Coronary artery (tissue), 2 donors: Measurements from ENCODE around the gene VPS4A.

Experiments used
- DNase-seq: peaks from one replicate; pipeline ENCODE4 v3.0.0-alpha.2; 2017; ENCODE audit warnings: low spot score
- H3K27ac ChIP-seq, 2 donors: fragments of 200-600 bp; sonication (generic); one replicate each; pipeline ENCODE4 v1.5.1; 2016 to 2019
- H3K4me3 ChIP-seq: fragments of 200-600 bp; sonication (generic); 2 replicates; pipeline ENCODE4 v1.5.1; 2016; ENCODE audit warnings: mild to moderate bottlenecking, moderate library complexity
- TF ChIP-seq, protein P1 (sequence below): fragments of 200-600 bp; sonication (generic); IDR thresholded peaks from one replicate; pipeline ENCODE4 v1.5.1; 2019; ENCODE audit warnings: antibody characterized with exemption

The VPS4A gene

DNA sequence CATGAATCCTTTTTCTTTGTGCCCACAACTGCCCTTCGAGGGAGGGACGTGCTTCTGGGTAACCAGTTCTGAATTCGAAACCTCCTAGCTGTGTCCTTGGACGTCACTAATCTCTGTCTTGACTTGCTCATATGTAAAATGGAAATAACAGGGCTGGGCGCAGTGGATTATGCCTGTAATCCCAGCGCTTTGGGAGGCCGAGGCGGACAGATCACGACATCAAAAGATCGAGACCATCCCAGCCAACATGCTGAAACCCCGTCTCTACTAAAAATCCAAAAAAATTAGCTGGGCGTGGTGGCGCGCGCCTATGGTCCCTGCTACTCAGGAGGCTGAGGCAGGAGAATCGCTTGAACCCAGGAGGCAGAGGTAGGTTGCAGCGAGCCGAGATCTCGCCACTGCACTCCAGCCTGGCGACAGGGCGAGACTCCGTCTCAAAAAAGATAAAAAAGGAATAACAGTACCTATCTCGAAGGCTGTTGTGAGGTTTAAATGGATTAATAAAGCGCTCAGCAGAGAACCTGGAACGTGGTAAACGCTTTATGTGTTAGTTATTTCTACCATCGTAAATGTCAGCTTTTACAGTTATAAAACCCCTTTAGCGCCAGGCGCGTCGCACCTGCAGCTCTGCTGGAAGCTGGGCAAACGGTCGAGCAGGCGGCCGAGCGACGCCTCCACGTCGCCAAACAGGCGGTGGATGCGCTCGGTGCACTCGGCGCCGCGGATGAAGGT lies 27.6 kb downstream of the VPS4A start:
- Histone ChIP-seq H3K4me3 (peak overlapping the region; percentile 95), H3K27ac (peak overlapping the region; percentile 55 to 92)
- no peak for DNase-seq
- TF ChIP-seq, protein P1, sequence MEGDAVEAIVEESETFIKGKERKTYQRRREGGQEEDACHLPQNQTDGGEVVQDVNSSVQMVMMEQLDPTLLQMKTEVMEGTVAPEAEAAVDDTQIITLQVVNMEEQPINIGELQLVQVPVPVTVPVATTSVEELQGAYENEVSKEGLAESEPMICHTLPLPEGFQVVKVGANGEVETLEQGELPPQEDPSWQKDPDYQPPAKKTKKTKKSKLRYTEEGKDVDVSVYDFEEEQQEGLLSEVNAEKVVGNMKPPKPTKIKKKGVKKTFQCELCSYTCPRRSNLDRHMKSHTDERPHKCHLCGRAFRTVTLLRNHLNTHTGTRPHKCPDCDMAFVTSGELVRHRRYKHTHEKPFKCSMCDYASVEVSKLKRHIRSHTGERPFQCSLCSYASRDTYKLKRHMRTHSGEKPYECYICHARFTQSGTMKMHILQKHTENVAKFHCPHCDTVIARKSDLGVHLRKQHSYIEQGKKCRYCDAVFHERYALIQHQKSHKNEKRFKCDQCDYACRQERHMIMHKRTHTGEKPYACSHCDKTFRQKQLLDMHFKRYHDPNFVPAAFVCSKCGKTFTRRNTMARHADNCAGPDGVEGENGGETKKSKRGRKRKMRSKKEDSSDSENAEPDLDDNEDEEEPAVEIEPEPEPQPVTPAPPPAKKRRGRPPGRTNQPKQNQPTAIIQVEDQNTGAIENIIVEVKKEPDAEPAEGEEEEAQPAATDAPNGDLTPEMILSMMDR, result no peak

DNA sequence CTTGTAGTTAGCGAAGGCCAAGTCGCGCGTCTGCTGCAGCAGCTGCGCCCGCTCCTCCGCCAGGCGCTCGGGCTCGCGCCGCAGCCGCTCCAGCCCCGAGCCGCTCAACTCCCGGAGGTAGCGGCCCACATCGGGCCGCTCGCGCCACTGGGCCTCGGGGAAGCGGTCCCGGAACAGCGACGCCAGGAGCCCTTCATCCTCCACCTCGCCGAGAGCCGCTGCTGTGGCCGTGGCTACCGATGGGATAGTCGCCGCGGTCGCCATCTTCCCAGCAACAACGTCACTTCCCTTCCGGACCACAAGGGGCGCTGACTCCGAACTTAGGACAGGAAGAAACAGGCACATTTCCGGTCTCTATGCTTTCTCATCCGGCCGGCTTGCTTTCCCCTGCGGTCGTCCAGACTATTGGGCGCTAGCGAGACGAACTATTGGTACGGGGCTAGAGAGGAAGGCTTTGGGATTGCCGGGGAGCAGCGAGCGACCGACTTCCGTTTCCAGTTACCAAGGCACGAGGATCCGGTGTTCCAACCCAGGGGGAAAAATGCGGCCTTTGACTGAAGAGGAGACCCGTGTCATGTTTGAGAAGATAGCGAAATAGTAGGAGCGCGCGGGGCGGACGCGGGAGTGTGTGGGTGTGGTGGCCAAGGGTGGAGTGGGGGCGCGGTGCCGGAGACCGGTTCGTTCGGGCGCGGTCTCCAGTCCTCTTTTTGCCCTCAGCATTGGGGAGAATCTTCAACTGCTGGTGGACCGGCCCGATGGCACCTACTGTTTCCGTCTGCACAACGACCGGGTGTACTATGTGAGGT lies 28.3 kb downstream of the VPS4A start, which contains the start of the genes COG8 and NIP7:
Gene COG8, minus strand, starts transcription at position 276 of the 806 bp plus-strand sequence. Its CDS starts 12 bp downstream, at position 264.
Gene NIP7, plus strand, starts transcription at position 484 of the 806 bp plus-strand sequence. Its CDS starts 58 bp downstream, at position 542.
- Histone ChIP-seq H3K4me3 (peak within 1 kb of the TSS; percentile 95), H3K27ac (peak within 1 kb of the TSS; percentile 55 to 92)
- DNase-seq, result peak; percentile 97
- TF ChIP-seq, protein P1, result peak; percentile 89

DNA sequence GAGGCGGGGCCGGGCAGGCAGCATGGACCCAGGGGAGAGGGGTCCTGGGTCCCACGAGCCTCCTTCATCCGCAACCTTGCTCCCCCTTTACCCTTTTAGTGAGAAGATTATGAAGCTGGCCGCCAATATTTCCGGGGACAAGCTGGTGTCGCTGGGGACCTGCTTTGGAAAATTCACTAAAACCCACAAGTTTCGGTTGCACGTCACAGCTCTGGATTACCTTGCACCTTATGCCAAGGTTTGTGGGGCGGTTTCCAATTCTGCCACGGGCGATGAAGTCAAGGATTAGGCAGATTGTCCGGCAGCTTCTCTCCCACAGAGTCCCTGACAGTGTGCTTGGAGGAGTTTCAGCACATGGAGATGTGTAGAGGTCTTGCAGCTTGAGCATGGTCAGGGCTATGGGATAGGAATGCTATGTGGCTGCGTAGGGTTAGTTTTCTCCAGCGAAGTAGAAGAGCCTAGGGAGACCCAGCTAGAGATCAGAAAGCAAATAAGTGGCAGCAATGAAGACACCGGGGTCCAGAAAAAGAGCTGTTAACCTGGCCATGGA lies 29.0 kb downstream of the VPS4A start:
- Histone ChIP-seq H3K4me3 (peak overlapping the region; percentile 95), H3K27ac (peak overlapping the region; percentile 55 to 92)
- TF ChIP-seq, protein P1, result no peak
- no peak for DNase-seq

DNA sequence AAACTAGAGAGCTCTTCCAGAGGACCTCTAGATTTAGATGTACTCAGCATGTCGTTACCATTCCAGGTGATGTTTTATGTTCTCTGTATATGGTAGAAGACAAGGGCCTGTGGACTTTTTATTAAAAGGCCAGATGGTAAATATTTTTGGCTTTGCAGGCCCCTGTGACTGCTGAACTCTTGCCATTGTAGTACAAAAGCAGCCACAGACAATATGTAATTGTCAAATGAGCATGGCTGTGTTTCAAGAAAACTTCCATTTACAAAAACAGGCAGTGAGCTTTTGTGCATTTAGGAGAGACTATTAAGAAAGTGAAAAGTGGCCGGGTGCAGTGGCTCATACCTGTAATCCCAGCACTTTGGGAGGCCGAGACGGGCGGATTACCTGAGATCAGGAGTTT lies 33.0 kb downstream of the VPS4A start:
- no peak overlapping the region for H3K4me3 ChIP-seq
- TF ChIP-seq, protein P1, result no peak
- DNase-seq, result no peak
- H3K27ac ChIP-seq, result no peak overlapping the region

DNA sequence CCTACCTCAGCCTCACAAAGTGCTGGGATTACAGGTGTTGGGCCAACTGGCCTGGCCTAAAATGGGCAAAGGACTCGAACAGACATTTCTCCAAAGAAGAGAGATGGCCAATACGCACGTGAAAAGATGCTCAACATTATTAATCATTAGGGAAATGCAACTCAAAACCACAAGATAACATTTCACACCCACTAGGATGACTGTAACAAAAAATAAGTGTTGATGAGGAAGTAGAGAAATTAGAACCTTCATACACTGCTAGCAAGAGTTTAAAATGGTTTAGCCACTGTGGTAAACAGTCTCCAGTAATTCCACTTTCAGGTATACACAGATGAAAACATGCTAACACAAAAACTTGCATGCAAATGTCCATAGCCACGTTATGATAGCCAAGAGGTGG lies 34.8 kb downstream of the VPS4A start:
- Histone ChIP-seq H3K4me3 (no peak overlapping the region), H3K27ac (no peak overlapping the region)
- DNase-seq, result no peak
- TF ChIP-seq, protein P1, result no peak

DNA sequence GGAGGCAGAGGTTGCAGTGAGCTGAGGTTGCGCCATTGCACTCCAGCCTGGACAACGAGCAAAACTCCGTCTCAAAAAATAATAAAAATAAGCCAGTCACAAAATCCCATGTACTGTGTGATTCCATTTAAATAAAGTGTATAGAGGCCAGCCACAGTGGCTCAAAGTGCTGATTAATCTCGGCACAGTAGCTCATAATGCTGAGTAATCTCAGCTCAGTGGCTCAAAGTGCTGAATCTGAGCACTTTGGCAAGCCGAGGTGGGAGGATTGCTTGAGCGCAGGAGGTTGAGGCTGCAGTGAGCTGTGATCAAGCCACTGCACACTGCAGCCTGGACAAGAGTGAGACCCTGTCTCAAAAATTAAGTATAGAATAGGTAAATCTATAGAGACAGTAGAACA lies 35.5 kb downstream of the VPS4A start:
- DNase-seq, result no peak
- TF ChIP-seq, protein P1, result no peak
- Histone ChIP-seq H3K27ac (no peak overlapping the region), H3K4me3 (no peak overlapping the region)
